Upper lobe of left lung (tissue), 6 donors: ENCODE measurements around the gene CYP2F1. TPM values are rescaled to one million over a fixed set of nuclear protein-coding genes. Genes with fewer than 3 reads are reported as not detected.
A peak's percentile ranks its signal among the peaks of the same experiment; 100 is the strongest.
"Not testable (repeated sequence)": the region's sequence is repeated elsewhere in the genome, so short reads cannot be mapped to it uniquely, and the experiment has no call there.

Experiments used
- ATAC-seq, 2 donors: fragments of 200-7000 bp; cut with Tn5 transposase; one replicate each; pipeline ENCODE4 v1.9.1; 2022; ENCODE audit warnings: mild to moderate bottlenecking in 2 of 2, moderate library complexity in 2 of 2; ENCODE audit not compliant: low FRiP score in 2 of 2
- DNase-seq, 2 donors: peaks; one replicate each; pipeline ENCODE4 v3.0.0-alpha.2; 2019 to 2020
- H3K27ac ChIP-seq, 4 donors: fragments of 200-600 bp; sonication (generic); one replicate each; pipeline ENCODE4 v1.5.1; 2016 to 2019
- H3K27me3 ChIP-seq, 4 donors: fragments of 200-600 bp; sonication (generic); one replicate each; pipeline ENCODE4 v1.5.1; 2017 to 2019
- H3K36me3 ChIP-seq, 4 donors: fragments of 200-600 bp; sonication (generic); one replicate each; pipeline ENCODE4 v1.5.1; 2016 to 2019
- H3K4me1 ChIP-seq, 4 donors: fragments of 200-600 bp; sonication (generic); one replicate each; pipeline ENCODE4 v1.5.1; 2018 to 2019
- H3K4me3 ChIP-seq, 4 donors: fragments of 200-600 bp; sonication (generic); one replicate each; pipeline ENCODE4 v1.5.1; 2017 to 2019; ENCODE audit warnings: mild to moderate bottlenecking in 2 of 4, moderate library complexity in 1 of 4
- H3K9me3 ChIP-seq, 4 donors: fragments of 200-600 bp; sonication (generic); one replicate each; pipeline ENCODE4 v1.5.1; 2018 to 2019
- CTCF ChIP-seq, 6 experiments: fragments of 450-650 bp in 4 of 6; fragments of 200-600 bp in 2 of 6; sonication (generic) in 2 of 6; IDR thresholded peaks; one replicate each; pipeline ENCODE4 v1.5.1; 2016 to 2019; ENCODE audit warnings: antibody characterized with exemption in 6 of 6
- EP300 ChIP-seq, 4 donors: sonication (generic); formaldehyde crosslinking; IDR thresholded peaks; one replicate each; pipeline ENCODE4 v1.5.1; 2017; ENCODE audit warnings: antibody characterized with exemption in 4 of 4, control low read depth in 2 of 4
- POLR2A ChIP-seq, 4 donors: fragments of 450-650 bp; IDR thresholded peaks; one replicate each; pipeline ENCODE4 v1.5.1; 2016 to 2017; ENCODE audit warnings: antibody characterized with exemption in 4 of 4, mild to moderate bottlenecking in 2 of 4
- POLR2AphosphoS5 ChIP-seq, 2 donors: sonication (generic); formaldehyde crosslinking; IDR thresholded peaks; one replicate each; pipeline ENCODE4 v1.5.1; 2017; ENCODE audit warnings: antibody characterized with exemption in 2 of 2
- WGBS, 2 donors: methylation state at CpG; one replicate each; pipeline ENCODE4 v1.1.5; 2017 to 2018; 5-methylcytosine and 5-hydroxymethylcytosine counted together
- total RNA-seq, 6 donors: library from RNA; depleted of rRNA in 4 of 6; stranded (reverse); fragments of >200 nt in 4 of 6; gene quantifications; one replicate each; pipeline versions ENCODE4 v1.1.0 to v1.2.1, GENCODE V29; 2016 to 2021
- donor health status: DM: no; HTN: no; CAD: no; lungs with moderate emphysema.
- donor health status: DM: no; HTN: yes; CAD: no; lungs with severe emphysema.

The CYP2F1 gene
- total RNA-seq, 6 donors from 2014 or later: 0.61 to 16.6 (median 2.8) TPM; not detected in 2

GRCh38 chr19:41112728-41113290, 1.4 kb upstream of the CYP2F1 start:
- ATAC-seq (peak in 1 of 2 donors; percentile 50), DNase-seq (no peak)
- H3K4me3 ChIP-seq: no peak overlapping the region
- no peaks in the 10 kb centered on the region for H3K4me1 ChIP-seq
- 80 to 82% methylated on average over 6 of the region's 7 CpGs for WGBS, 2 donors
- no peak for TF ChIP-seq POLR2A (IDR thresholded peaks at IDR 0.05)
- no peak for TF ChIP-seq POLR2AphosphoS5 (IDR thresholded peaks at IDR 0.05)
- TF ChIP-seq CTCF (IDR thresholded peaks at IDR 0.05): no peak
- H3K9me3 ChIP-seq: no peaks in the 10 kb centered on the region
- no peak overlapping the region for H3K27ac ChIP-seq
- H3K27me3 ChIP-seq: no peaks in the 10 kb centered on the region
- no peaks in the 10 kb centered on the region for H3K36me3 ChIP-seq

GRCh38 chr19:41116261-41116660, 2.0 kb downstream of the CYP2F1 start:
- 76 to 80% methylated on average over 8 of the region's 8 CpGs for WGBS, 2 donors
- TF ChIP-seq POLR2AphosphoS5 (IDR thresholded peaks at IDR 0.05) (no peak), CTCF (IDR thresholded peaks at IDR 0.05) (no peak), EP300 (IDR thresholded peaks at IDR 0.05) (no peak), POLR2A (IDR thresholded peaks at IDR 0.05) (no peak)
- no peak overlapping the region for H3K27ac ChIP-seq
- H3K36me3 ChIP-seq: no peaks in the 10 kb centered on the region
- H3K9me3 ChIP-seq: no peaks in the 10 kb centered on the region
- no peaks in the 10 kb centered on the region for H3K27me3 ChIP-seq
- no peak for ATAC-seq
- DNase-seq: no peak
- no peak overlapping the region for H3K4me3 ChIP-seq
- H3K4me1 ChIP-seq: no peaks in the 10 kb centered on the region

- DNase-seq: peak in 1 of 2 donors; percentile 43
- not testable (repeated sequence) for H3K4me3 ChIP-seq, H3K27ac ChIP-seq, H3K9me3 ChIP-seq, H3K4me1 ChIP-seq, H3K36me3 ChIP-seq, H3K27me3 ChIP-seq, ATAC-seq
- TF ChIP-seq POLR2A (IDR thresholded peaks at IDR 0.05) (peak in 1 of 4 donors; percentile 15), POLR2AphosphoS5 (IDR thresholded peaks at IDR 0.05) (peak in 1 of 2 donors; percentile 46), EP300 (IDR thresholded peaks at IDR 0.05) (peak in 1 of 4 donors; percentile 56)
- 74 to 76% methylated on average over 32 to 34 of the region's 41 CpGs for WGBS, 2 donors
These were observed 7.0 kb downstream of the CYP2F1 start for GRCh38 chr19:41120929-41121911.

GRCh38 chr19:41122846-41123245, 8.6 kb downstream of the CYP2F1 start:
- ATAC-seq, H3K4me3 ChIP-seq, H3K36me3 ChIP-seq, H3K27me3 ChIP-seq, H3K27ac ChIP-seq, H3K9me3 ChIP-seq, H3K4me1 ChIP-seq: not testable (repeated sequence)
- DNase-seq: peak in 1 of 2 donors; percentile 41
- 91 to 94% methylated on average over 10 to 13 of the region's 13 CpGs for WGBS, 2 donors

GRCh38 chr19:41123716-41124294, 9.6 kb downstream of the CYP2F1 start:
- Histone ChIP-seq H3K27me3 (no peaks in the 10 kb centered on the region), H3K9me3 (no peaks in the 10 kb centered on the region), H3K27ac (no peak overlapping the region), H3K4me1 (peaks cover 3 to 9% (median 6%) of the 10 kb centered on the region in 4 donors), H3K36me3 (no peaks in the 10 kb centered on the region), H3K4me3 (no peak overlapping the region)
- TF ChIP-seq CTCF (IDR thresholded peaks at IDR 0.05): no peak
- no peak for TF ChIP-seq POLR2AphosphoS5 (IDR thresholded peaks at IDR 0.05)
- TF ChIP-seq EP300 (IDR thresholded peaks at IDR 0.05): no peak
- TF ChIP-seq POLR2A (IDR thresholded peaks at IDR 0.05): no peak
- WGBS, 2 donors: 80 to 93% methylated on average over 10 to 11 of the region's 11 CpGs
- DNase-seq (peak in 1 of 2 donors; percentile 36), ATAC-seq (no peak)
